Activated effector memory CD4-positive, alpha-beta T cell treated with Interleukin-2 at 50 U/mL for 16 hours (primary cell): ENCODE results near the gene SIGLEC7.

Experiments used
- DNase-seq: peaks from one replicate; pipeline ENCODE4 v3.0.0-alpha.2; 2020

The SIGLEC7 gene

GRCh38 chr19:51119101-51119500 lies 23.0 kb upstream of the SIGLEC7 start:
- DNase-seq, result no peak

GRCh38 chr19:51119611-51120010 lies 22.5 kb upstream of the SIGLEC7 start:
- no peak for DNase-seq

- no peak for DNase-seq
Observed at GRCh38 chr19:51120160-51120559, 21.9 kb upstream of the SIGLEC7 start.

GRCh38 chr19:51121257-51121656 lies 20.8 kb upstream of the SIGLEC7 start:
- DNase-seq, result no peak

GRCh38 chr19:51122112-51122981 lies 19.8 kb upstream of the SIGLEC7 start:
- DNase-seq, result no peak

- DNase-seq, result peak; percentile 50
Observed at GRCh38 chr19:51123381-51123800, 18.7 kb upstream of the SIGLEC7 start.

GRCh38 chr19:51123802-51124201 lies 18.3 kb upstream of the SIGLEC7 start:
- no peak for DNase-seq

GRCh38 chr19:51124216-51124615 lies 17.9 kb upstream of the SIGLEC7 start:
- no peak for DNase-seq

GRCh38 chr19:51124729-51125128 lies 17.4 kb upstream of the SIGLEC7 start, which contains the start of gene SIGLEC9:
SIGLEC9 (plus strand) TSS chr19:51124906; CDS start chr19:51124975, 69 bp downstream.
- DNase-seq, result no peak

GRCh38 chr19:51125421-51126075 lies 16.6 kb upstream of the SIGLEC7 start:
- DNase-seq, result no peak

GRCh38 chr19:51127032-51127431 lies 15.1 kb upstream of the SIGLEC7 start:
- no peak for DNase-seq

GRCh38 chr19:51127755-51128154 lies 14.3 kb upstream of the SIGLEC7 start:
- no peak for DNase-seq

- DNase-seq, result no peak
Observed at GRCh38 chr19:51128227-51128626, 13.9 kb upstream of the SIGLEC7 start.

- DNase-seq, result no peak
Observed at GRCh38 chr19:51129716-51130115, 12.4 kb upstream of the SIGLEC7 start.

- no peak for DNase-seq
Observed at GRCh38 chr19:51131780-51132680, 10.1 kb upstream of the SIGLEC7 start.

- DNase-seq, result no peak
Observed at GRCh38 chr19:51135004-51135403, 7.1 kb upstream of the SIGLEC7 start.

- DNase-seq, result no peak
Observed at GRCh38 chr19:51135986-51136762, 5.9 kb upstream of the SIGLEC7 start.

GRCh38 chr19:51136851-51137551 lies 5.1 kb upstream of the SIGLEC7 start:
- DNase-seq, result no peak

- DNase-seq, result no peak
Observed at GRCh38 chr19:51137792-51138425, 4.2 kb upstream of the SIGLEC7 start.

- no peak for DNase-seq
Observed at GRCh38 chr19:51138549-51138979, 3.5 kb upstream of the SIGLEC7 start.
